Glomerular visceral epithelial cell (primary cell): ENCODE data around the gene OTX1.
"Not testable (repeated sequence)": the region's sequence is repeated elsewhere in the genome, so short reads cannot be mapped to it uniquely, and the experiment has no call there.

Source experiments
- DNase-seq: peaks from one replicate; pipeline ENCODE4 v3.0.0-alpha.2; 2016; ENCODE audit errors: extremely low spot score

Gene OTX1

DNA sequence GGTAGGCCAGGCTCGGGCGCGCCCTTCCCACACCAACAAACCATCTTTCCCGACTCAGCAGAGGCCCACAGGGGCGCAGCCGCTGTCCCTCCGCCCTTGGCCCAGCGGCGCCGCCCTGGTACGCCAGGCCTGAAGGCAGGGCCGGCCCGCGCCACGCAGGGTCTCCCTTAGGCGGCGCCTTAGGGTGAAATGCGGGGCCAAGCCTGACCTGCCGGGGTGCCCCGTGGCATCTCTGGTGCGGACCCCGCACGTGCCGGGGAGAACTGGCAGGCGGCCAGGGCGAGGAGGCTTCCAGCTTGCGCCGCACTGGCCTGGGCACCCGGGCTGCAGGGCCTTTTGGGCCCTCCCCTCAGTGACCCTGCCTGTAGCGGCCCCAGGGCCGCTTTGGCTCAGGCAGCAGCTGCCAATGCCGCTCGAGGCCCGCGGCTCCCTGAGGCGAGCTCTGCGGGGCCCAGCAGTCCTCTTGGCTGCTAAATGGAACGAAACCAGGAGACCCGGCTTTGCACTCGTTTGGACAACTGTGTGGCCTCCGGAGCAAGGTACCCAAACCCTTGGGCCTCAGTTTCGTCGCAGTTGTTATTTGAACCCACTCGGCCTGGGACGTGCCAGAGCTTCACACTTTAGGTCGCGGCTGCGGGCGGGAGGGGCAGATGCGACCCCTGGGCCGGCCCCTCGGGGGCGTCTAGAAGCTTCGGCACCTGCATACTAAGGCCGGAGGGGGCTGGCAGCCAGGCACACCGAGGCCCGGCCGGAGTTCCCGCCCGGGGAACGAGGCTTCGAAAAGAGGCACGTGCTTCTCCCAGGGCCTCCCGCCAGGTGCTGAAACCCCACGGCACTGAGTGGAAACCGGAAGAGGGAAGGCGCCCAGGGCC is 8.5 kb downstream of the OTX1 start:
- no peak for DNase-seq

DNA sequence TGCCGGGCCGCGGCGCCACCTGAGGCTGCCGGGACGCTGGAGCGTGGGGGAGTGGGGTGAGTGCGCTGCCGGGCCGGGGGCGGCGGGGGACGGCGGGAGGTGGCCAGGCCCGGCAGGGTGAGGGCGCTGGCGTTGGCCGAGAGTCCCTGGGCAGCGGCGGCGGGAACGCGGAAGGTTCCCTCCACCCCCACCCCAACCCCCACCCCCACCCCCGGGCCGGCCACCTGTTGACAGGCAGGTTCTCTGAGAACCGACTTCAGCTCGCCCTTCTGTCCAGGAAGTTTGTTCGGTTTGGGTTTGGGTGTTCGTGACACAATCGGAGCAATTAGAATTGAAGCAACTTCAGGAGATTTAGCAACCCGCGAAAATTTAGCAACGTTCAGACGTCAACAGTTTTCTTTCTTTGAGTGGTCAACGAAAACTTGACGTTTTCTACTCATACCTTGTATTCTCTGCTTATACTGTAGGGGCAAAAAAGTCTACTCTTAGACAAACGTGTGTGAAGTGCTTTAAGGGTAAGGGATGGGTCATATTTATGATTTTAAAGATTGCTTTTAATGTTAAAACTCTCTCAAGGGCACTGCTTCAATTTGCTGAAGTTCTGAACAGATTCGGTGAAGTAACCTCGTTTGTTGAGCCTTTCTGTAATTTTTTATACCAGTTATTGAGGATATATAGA is 9.3 kb downstream of the OTX1 start:
- DNase-seq = no peak

DNA sequence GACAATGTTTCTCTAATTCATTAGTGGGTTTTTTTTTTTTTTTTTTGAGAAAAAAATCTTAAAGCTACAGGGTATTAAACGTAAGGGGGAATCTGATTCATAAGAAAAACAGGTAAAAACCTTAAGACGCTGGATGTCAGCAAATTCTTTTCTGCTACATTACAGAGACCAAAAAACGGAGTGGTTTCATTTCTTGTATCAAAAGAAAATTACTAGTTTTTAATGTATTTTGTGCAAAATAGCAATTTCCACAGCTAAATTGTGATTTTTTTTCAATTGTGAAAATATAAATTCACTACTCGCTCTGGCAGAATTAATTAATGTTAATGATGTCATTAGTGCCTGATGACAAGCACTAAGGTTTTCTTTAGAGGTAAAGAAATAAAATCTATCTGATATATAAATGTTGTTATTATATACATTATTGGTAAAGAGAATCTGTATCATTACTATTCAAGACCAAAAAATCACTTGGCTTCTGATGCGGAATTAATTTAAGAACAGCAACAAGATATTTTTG is 9.9 kb downstream of the OTX1 start:
- DNase-seq = no peak

DNA sequence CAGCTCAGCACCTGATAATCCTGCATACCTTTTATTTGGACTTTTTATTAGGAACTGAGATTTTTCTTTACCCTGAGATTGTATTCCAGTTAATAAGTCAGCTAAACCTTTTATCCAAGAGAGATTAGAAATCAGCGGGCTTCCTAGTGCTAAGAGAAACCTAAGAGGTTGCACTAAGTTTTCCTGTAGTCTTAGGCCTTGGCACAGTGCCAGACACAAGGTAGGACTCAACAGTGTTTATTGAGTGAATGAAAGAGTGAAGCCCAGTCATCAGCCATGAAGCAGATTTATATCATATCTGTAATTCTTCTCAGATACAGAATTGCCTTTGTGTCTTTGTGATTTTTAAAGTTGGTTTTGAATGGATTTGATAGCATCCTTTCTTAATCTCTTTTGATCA is 13.6 kb downstream of the OTX1 start:
- DNase-seq = no peak

DNA sequence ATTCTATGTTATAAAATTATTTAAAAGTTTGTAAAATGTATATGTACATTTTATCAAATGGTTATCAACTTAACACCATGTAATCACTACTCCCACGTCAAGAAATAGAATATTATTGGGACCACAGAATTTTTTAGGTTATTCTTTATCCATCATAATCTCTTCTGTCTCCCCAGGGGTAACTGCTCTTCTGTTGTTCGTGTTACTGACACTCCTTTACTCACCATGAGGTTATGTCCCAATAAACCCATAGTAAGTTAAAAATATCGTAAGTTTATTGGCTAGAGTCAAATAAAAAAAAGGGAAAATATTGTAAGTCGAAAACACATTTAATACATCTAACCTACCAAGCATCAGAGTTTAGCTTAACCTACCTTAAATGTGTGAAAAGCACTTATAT is 14.0 kb downstream of the OTX1 start:
- no peak for DNase-seq

DNA sequence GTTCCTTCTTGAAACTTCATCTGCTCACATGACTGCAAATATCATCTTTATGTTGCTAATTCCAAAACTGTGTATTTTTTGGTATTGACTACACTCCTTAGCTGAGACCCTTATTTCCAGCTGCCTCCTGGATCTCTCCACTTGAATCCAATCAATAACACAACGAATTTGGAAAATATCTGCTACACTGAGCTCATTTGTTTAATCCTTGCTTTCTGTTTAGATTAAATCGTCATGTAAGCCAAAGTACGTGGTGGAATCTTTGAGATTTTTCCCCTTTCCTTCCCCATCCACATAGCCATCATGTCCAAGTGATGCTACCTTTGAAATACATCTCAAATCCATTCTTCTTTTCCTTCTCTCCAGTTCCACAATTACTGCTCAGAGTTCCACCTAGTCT is 15.6 kb downstream of the OTX1 start:
- DNase-seq = no peak

DNA sequence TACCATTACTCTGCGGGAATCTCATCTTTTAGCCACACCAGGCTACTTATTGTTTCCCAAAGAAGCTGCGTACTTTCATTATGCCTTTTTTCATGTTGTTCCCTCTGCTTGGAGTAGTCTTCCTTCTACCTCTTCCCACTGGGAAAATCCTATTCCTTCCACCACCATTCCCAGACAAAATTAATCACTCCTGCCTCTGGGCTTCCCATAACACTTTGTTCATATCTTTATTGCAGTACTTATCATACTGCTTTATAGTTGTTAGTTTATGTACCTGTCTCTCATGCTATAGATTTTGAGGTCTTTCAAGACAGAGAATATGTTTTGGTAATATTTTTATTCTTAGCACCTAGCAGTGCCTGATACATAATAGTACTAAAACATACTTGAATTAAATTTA is 16.2 kb downstream of the OTX1 start:
- DNase-seq = no peak

DNA sequence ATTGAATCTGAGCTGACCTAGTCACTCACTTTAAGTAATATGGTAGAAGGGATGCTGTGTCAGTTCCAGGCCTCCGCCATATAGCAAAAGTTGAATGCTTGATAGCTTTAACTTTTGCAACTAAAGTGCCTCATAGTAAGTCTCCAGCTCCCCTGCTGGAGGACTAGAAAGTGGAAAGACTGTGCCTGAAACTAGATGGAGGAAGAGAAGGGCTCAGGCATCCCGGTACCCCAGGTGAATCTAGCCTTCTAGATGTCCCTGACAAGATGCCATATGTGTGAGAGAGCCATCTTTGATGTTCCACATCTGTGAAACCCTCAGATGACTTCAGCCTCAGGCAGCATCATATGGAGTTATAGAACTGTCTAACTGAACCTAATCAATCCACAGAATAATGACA is 21.0 kb downstream of the OTX1 start:
- no peak for DNase-seq

DNA sequence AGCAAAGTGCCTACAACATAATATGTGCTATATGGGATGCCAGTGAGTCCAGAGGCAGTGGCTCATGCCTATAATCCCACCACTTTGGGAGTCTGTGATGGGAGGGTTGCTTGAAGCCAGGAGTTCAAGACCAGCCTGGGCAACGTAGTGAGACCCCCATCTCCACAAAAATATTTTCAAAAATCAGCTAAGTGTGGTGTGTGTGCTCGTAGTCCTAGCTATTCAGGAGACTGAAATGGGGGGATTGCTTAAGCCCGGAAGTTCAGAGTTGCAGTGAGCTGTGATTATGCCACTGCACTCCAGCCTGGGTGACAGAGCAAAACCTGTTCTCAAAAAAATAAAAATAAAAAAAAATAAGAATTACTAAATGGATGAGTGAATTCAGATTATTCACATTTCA is 23.4 kb downstream of the OTX1 start:
- no peak for DNase-seq

DNA sequence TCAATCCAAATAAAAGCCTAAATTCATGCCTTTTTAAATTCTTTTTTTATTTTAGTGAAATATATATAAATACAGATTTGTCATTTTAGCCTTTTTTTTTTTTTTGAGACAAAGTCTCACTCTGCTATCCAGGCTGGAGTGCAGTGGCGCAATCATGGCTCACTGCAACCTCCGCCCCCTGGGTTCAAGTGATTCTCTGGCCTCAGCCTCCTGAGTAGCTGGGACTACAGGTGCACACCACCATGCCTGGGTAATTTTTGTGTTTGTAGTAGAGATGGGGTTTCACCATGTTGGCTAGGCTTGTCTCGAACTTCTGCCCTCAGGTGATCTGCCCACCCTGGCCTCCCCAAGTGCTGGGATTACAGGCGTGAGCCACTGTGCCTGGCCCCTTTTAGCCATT is 23.8 kb downstream of the OTX1 start:
- DNase-seq = not testable (repeated sequence)

DNA sequence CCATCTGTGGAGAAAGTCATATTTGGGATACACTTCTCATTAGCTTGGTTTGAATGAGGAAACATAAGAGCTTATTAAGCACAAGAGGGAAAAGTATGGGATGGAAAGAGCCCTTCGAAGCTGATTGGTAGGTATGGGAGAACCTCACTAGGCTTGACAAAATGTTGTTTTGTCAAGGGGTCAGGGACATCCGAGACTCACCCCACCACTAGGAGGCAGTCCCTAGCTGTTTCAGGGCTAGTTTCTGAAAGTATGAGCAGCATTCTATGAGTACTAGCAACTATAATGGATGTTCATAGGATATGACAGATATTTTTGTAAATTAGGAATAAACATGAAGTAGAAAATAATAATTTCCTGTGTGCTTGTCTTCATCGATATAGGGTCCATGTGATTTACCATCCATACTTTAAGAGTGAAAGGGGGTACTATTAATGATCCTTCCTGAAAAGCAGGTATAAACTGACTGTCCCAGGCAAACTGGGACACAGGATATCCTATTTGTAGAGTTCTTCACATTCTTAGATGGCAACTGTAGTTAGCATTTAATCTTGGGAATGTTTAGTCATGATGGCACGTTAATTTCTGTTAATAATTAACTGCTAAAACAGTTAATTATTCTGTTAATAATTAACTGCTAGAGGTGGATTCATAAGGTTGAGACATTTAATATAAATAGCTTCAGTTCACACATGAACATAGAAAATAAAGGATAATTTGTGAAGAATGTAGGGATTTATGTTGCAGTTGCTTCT is 28.4 kb downstream of the OTX1 start:
- peak; percentile 14 for DNase-seq

DNA sequence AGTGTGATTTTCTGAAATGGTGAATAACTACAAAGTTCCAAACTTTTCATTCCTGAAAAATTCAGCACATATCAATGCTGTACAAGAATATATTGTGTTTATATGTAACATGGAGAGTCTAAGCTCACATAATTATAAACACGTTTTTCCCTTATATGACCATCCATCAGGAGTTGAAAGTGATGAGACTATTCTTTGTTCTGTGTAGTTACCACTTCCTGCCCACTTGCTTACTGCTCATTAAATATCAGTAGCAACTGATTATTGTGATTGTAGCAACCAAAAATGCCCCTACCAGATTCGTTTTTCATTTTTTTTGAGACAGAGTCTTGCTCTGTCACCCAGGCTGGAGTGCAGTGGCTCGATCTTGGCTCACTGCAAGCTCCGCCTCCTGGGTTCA is 30.8 kb downstream of the OTX1 start:
- no peak for DNase-seq

DNA sequence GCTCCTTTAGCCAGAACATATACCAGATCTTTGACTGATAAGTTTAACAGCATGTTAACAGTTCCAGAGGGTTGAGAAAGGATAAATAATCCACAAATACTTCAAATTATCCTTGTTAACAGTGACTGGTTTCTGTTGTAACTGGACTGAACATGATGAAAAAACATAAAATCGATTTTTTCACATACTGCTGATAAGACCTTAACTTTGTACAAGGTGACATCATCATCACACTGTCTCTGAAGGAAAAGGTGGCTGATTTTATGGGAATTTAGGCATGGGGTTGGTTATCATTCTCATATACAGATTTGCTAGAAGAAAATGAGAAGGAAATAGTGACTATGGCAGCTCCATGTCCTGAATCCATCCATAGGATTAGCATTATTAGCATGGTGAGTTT is 36.1 kb downstream of the OTX1 start:
- no peak for DNase-seq

DNA sequence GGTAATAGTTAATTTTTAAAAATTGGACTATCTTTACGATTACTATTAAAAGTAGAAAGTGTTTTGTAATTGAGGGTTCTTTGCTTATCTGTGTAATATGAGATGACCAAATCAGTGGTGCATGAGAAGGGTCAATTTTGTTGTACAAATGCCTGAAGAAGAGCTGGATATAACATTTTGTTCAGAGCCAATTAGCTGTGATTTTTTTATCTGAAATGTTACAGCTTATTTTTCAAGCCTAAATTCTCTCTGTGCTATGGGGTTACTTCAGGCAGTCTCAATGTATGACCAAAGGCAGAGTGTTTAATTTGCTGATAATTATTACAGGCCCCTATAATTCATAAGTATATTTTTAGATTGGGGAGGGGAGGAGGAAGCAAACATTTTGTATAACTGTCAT is 41.8 kb downstream of the OTX1 start:
- DNase-seq = no peak

DNA sequence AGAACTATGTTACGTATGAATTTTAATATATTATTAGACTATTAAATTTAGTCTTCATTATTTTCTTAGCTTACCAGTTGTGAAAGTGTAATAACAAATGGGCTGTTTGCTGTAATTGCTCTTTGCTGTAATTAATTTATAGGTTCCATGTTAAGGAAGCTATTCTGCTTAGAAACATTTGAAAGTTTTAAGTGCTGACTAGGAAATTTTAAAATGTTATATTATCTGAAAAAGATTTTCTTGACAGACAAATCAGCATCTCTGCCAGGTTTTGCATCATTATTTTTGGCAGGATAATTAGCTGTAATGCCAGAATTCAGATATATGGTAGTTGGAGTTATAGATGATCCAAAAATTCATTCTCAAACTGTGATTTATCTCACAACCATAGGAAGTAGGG is 42.2 kb downstream of the OTX1 start:
- DNase-seq = no peak

DNA sequence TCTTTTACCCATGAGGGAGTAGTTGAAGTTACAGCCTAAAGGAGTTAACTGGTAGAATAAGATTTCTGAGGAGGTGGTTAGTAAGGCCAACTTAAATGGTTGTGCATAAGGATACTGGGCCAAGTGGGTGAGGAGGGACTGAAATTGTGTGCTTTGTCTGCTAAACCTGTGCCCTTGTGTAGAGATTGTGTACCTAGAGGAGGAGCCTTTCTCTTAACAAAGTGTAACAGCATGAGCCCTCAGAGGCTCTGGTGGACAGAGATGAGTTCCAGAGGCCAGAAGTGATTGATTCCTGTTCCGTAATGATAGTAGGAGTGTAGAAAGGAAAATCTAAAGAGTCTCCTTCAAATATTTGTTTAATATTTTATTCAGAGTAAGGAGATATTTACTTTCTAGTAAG is 42.9 kb downstream of the OTX1 start:
- no peak for DNase-seq

DNA sequence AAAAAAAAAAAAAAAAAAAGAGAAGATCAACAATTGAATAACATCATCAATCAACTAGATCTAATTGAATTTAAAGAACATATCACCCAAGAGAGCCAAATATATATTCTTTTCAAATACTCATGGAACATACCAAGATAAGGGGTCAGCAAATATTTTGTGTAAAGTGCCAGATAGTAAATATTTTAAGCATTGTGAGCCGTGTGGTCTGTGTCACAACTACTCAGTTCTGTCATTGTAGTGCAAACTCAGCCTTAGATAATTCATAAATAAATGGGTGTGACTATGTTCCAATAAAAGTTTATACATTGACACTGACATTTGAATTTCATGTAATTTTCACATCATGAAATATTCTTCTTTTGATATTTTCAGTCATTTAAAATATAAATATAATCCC is 45.9 kb downstream of the OTX1 start:
- no peak for DNase-seq

DNA sequence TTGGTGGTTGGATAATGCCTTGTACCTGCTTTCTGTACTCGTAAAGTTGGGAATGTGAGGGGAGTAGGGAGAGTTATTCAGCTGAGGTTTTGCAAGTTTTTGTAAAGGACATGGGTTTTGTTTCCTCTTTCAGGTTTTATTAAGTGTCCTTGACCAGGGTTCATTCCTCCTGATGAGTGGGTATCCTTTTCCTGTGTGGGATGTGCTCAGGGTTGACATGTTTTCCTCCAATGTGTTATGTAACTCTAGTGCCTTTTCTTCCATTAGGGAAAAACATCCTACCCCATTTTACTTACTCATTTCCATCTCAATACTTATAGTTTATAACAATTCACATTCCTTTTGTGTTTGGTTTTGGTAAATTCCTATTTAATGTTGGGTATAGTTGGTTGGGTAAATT is 48.4 kb downstream of the OTX1 start:
- no peak for DNase-seq

DNA sequence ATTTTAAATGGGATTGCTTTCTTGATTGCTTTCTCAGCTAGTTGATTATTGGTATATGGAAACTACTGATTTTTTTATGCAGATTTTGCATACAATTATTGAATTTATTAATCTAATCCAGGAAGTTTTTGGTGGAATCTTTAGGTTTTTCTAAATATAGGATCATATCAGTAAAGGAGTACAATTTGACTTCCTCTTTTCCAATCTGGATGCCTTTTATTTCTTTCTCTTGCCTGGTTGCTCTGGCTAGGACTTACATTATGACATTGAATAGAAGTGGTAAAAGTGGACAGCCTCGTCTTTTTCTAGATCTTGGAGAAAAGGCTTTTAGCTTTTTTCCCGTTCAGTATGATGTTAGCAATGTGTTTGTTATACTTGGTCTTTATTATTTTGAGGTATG is 51.3 kb downstream of the OTX1 start:
- DNase-seq = no peak

DNA sequence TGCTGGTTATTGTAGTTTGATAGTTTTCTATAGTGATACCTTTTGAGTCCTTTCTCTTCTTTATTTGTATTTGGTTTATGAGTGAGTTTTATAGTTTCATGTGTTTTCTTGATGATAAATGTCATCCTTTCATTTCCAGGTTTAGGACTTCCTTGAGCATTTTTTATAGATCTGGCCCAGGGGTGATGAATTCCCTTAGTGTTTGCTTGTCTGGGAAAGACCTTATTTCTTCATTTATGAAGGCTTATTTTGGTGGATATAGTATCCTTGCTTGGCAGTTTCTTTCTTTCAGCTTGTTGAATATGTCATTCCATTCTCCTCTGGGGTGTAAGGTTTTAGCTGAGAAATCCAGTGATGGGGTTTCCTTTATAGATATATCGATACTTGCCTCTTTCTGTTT is 53.9 kb downstream of the OTX1 start:
- no peak for DNase-seq
